ENCODE results near the gene RARB.

The RARB gene

DNA sequence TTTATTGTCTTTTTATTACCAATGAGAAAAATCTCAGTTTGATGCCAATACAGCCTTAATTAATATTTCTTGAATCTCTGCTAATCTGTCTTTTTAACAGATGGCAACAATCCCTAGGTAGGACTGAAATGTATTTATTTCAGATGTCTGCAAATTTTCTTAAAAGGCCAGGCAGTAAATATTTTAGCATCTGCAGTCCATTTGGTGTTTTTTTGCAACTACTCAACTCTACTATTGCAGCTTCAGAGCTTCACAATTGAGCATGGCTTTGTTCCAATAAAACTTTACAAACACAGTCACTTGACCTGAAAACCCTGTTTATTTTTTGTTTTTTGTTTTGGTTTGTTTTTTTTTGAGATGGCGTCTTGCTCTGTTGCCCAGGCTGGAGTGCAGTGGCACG lies 82.7 kb downstream of the RARB start:
- Histone ChIP-seq H3K4me2 (no peak overlapping the region), H3K9ac (no peak overlapping the region), H4K20me1 (no peaks in the 10 kb centered on the region), H3K4me3 (no peak overlapping the region), H3K27ac (no peak overlapping the region), H3K9me3 (no peaks in the 10 kb centered on the region), H3K4me1 (peaks cover 12% of the 10 kb centered on the region), H3K36me3 (no peaks in the 10 kb centered on the region), H3K27me3 (no peaks in the 10 kb centered on the region)
- no peak for TF ChIP-seq Cebpa-rat (IDR thresholded peaks at IDR 0.05)

- no peak for TF ChIP-seq Cebpa-rat (IDR thresholded peaks at IDR 0.05)
- Histone ChIP-seq H3K36me3 (no peaks in the 10 kb centered on the region), H3K4me3 (no peak overlapping the region), H3K27me3 (no peaks in the 10 kb centered on the region), H3K4me1 (peaks cover 12% of the 10 kb centered on the region), H3K9me3 (no peaks in the 10 kb centered on the region), H4K20me1 (no peaks in the 10 kb centered on the region), H3K27ac (no peak overlapping the region), H3K4me2 (no peak overlapping the region), H3K9ac (no peak overlapping the region)
Observed at GRCh38 chr3:25511972-25512721, 84.1 kb downstream of the RARB start.

GRCh38 chr3:25513642-25514266 lies 85.7 kb downstream of the RARB start:
- no peak overlapping the region for H3K9ac ChIP-seq
- no peak overlapping the region for H3K4me3 ChIP-seq
- no peak overlapping the region for H3K27ac ChIP-seq
- H3K36me3 ChIP-seq: no peaks in the 10 kb centered on the region
- no peak for TF ChIP-seq Cebpa-rat (IDR thresholded peaks at IDR 0.05)
- no peaks in the 10 kb centered on the region for H4K20me1 ChIP-seq
- H3K4me2 ChIP-seq: peak overlapping the region; percentile 54
- no peaks in the 10 kb centered on the region for H3K9me3 ChIP-seq
- H3K4me1 ChIP-seq: peaks cover 12% of the 10 kb centered on the region
- H3K27me3 ChIP-seq: no peaks in the 10 kb centered on the region

GRCh38 chr3:25515171-25515570 lies 87.1 kb downstream of the RARB start:
- Histone ChIP-seq H3K9ac (no peak overlapping the region), H3K9me3 (no peaks in the 10 kb centered on the region), H3K4me3 (no peak overlapping the region), H3K27me3 (no peaks in the 10 kb centered on the region), H3K4me1 (peaks cover 12% of the 10 kb centered on the region), H3K27ac (no peak overlapping the region), H3K4me2 (no peak overlapping the region), H3K36me3 (no peaks in the 10 kb centered on the region), H4K20me1 (no peaks in the 10 kb centered on the region)
- TF ChIP-seq Cebpa-rat (IDR thresholded peaks at IDR 0.05): no peak

GRCh38 chr3:25520926-25521559 lies 93.0 kb downstream of the RARB start:
- no peak overlapping the region for H3K9ac ChIP-seq
- no peak overlapping the region for H3K4me2 ChIP-seq
- 0 out of 2 replicates have a peak, but pooled peaks cover 3% of the 10 kb centered on the region for H3K4me1 ChIP-seq
- H3K36me3 ChIP-seq: no peaks in the 10 kb centered on the region
- no peak for TF ChIP-seq Cebpa-rat (IDR thresholded peaks at IDR 0.05)
- no peaks in the 10 kb centered on the region for H4K20me1 ChIP-seq
- no peak overlapping the region for H3K4me3 ChIP-seq
- no peaks in the 10 kb centered on the region for H3K9me3 ChIP-seq
- no peaks in the 10 kb centered on the region for H3K27me3 ChIP-seq
- H3K27ac ChIP-seq: no peak overlapping the region

DNA sequence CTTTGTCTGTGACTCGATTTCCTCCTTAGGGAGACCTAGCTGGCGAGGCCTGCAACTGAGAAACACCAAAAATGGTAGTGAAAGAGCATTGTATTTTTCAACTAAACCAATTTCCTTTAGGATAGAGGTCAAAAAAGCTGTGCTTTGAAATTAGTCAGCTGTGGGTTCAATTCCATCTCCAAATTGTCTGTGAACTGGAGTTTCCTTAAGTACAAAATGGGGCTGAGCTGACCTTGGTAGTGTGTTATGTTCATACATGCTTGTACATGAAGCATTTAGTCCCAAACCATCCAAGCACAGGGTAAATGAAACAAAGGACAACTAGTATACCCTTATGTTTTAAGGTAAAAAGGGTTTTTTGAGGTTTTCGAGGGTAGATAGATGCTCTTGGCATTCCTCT lies 99.3 kb downstream of the RARB start:
- Histone ChIP-seq H3K27ac (no peak overlapping the region), H3K4me3 (no peak overlapping the region)

DNA sequence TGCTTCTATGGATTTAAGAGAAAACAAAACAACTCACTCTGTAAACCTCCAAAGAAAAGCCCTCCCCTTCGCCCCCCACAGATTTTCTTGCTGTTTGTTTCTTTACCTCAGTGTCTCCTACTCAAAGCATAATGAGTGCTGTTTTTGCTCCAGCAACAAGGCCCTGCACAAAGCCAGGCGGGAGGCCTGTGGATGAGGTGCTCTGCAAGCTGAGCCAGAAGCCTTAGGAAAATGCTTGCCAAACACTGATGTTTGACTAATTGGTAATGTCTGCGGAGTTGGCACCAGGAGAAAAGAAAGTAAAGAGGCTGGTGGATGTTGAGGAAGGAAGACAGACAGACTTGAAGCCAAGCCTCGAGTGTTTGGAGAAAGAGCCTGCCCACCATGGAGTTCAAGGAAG lies 99.7 kb downstream of the RARB start:
- Histone ChIP-seq H3K9ac (no peak overlapping the region), H3K4me3 (no peak overlapping the region), H3K27ac (no peak overlapping the region), H3K4me1 (0 out of 2 replicates have a peak, but pooled peaks cover 4% of the 10 kb centered on the region), H3K36me3 (no peaks in the 10 kb centered on the region), H3K27me3 (no peaks in the 10 kb centered on the region), H4K20me1 (no peaks in the 10 kb centered on the region), H3K9me3 (peaks cover 4% of the 10 kb centered on the region; the same call in 1 of the 2 replicates), H3K4me2 (no peak overlapping the region)
- TF ChIP-seq Cebpa-rat (IDR thresholded peaks at IDR 0.05): no peak

More for the DNA sequence above, 99.3 kb downstream of the RARB start:
- Histone ChIP-seq H3K36me3 (no peaks in the 10 kb centered on the region), H3K9ac (no peak overlapping the region), H3K4me1 (0 out of 2 replicates have a peak, but pooled peaks cover 4% of the 10 kb centered on the region), H4K20me1 (no peaks in the 10 kb centered on the region), H3K9me3 (no peaks in the 10 kb centered on the region), H3K4me2 (no peak overlapping the region), H3K27me3 (no peaks in the 10 kb centered on the region)
- TF ChIP-seq Cebpa-rat (IDR thresholded peaks at IDR 0.05): no peak

GRCh38 chr3:25531971-25532370 lies 103.9 kb downstream of the RARB start:
- no peak overlapping the region for H3K4me2 ChIP-seq
- no peak overlapping the region for H3K9ac ChIP-seq
- no peaks in the 10 kb centered on the region for H3K4me1 ChIP-seq
- H3K36me3 ChIP-seq: no peaks in the 10 kb centered on the region
- no peak for TF ChIP-seq Cebpa-rat (IDR thresholded peaks at IDR 0.05)
- H3K9me3 ChIP-seq: peaks cover 5% of the 10 kb centered on the region; the same call in 1 of the 2 replicates
- no peak overlapping the region for H3K4me3 ChIP-seq
- no peaks in the 10 kb centered on the region for H3K27me3 ChIP-seq
- H4K20me1 ChIP-seq: no peaks in the 10 kb centered on the region
- H3K27ac ChIP-seq: no peak overlapping the region

- H3K9me3 ChIP-seq: peaks cover 5% of the 10 kb centered on the region; the same call in 1 of the 2 replicates
- no peaks in the 10 kb centered on the region for H3K36me3 ChIP-seq
- H3K27me3 ChIP-seq: no peaks in the 10 kb centered on the region
- H3K27ac ChIP-seq: no peak overlapping the region
- H3K4me3 ChIP-seq: no peak overlapping the region
- no peak overlapping the region for H3K4me2 ChIP-seq
- no peaks in the 10 kb centered on the region for H4K20me1 ChIP-seq
- no peaks in the 10 kb centered on the region for H3K4me1 ChIP-seq
- TF ChIP-seq Cebpa-rat (IDR thresholded peaks at IDR 0.05): no peak
- H3K9ac ChIP-seq: no peak overlapping the region
Observed at GRCh38 chr3:25532431-25533162, 104.5 kb downstream of the RARB start.

Measured in BLaER1 (cell line).